ENCODE results near the gene SLC38A1.

GRCh38 chr12:46267575-46267824 lies 1.3 kb downstream of the SLC38A1 start:
- no peak for TF ChIP-seq CTCF (IDR thresholded peaks at IDR 0.05 in 2 of 3, conservative IDR thresholded peaks at IDR 0.05 in 1 of 3; ENCODE audit: borderline replicate concordance in 1 of 3, insufficient read depth in 1 of 3, low read depth in 2 of 3, low read length in 2 of 3)
- no peak; the same call in 1 of the 2 replicates for TF ChIP-seq POLR2AphosphoS5 (IDR thresholded peaks at IDR 0.05; ENCODE audit: low read depth, low read length)
- no peak for TF ChIP-seq SIN3A (IDR thresholded peaks at IDR 0.05; ENCODE audit: low read depth)
- TF ChIP-seq CBX3 (IDR thresholded peaks at IDR 0.05; ENCODE audit: low read depth): no peak
- TF ChIP-seq POLR2A (IDR thresholded peaks at IDR 0.05; ENCODE audit: borderline replicate concordance, extremely low read depth, insufficient read depth, insufficient read length): no peak
- TF ChIP-seq ZNF274 (IDR thresholded peaks at IDR 0.05; ENCODE audit: low read depth, low read length): no peak
- TF ChIP-seq FOSL1 (IDR thresholded peaks at IDR 0.05; ENCODE audit: low read depth): no peak
- TF ChIP-seq EZH2phosphoT487 (IDR thresholded peaks at IDR 0.05; ENCODE audit: borderline replicate concordance): no peak
- TF ChIP-seq RAD21 (IDR thresholded peaks at IDR 0.05; ENCODE audit: low read depth): no peak
- 0 out of 2 replicates have a peak, but pooled peaks have one; percentile 0 for TF ChIP-seq MAX (IDR thresholded peaks at IDR 0.05)
- no peak for TF ChIP-seq EGR1 (IDR thresholded peaks at IDR 0.05; ENCODE audit: low read depth)
- no peak for TF ChIP-seq EZH2 (IDR thresholded peaks at IDR 0.05)

All from HCT116 (cell line).